Body of pancreas (tissue), 4 donors: ENCODE data around the gene ADRB1.

Source experiments
- CTCF ChIP-seq, 7 experiments: fragments of 450-650 bp in 4 of 7; fragments of 200-600 bp in 3 of 7; sonication (generic) in 3 of 7; IDR thresholded peaks; one replicate each; pipeline ENCODE4 v1.5.1; 2016 to 2019; ENCODE audit warnings: antibody characterized with exemption in 7 of 7
- POLR2A ChIP-seq, 3 donors: fragments of 450-650 bp; IDR thresholded peaks; one replicate each; pipeline ENCODE4 v1.6.1; 2016; ENCODE audit warnings: antibody characterized with exemption in 3 of 3, mild to moderate bottlenecking in 2 of 3

- TF ChIP-seq CTCF (IDR thresholded peaks at IDR 0.05), result no peak
- no peak for TF ChIP-seq POLR2A (IDR thresholded peaks at IDR 0.05)
Observed at GRCh38 chr10:114052255-114052654, 8.6 kb downstream of the ADRB1 start.
